Hindlimb muscle (tissue), 1 donor: ENCODE data around the gene HDHD2. TPM values are rescaled to one million over a fixed set of nuclear protein-coding genes. Genes with fewer than 3 reads are reported as not detected.
A peak's percentile ranks its signal among the peaks of the same experiment; 100 is the strongest.

Experiments
- DNase-seq: peaks from one replicate; pipeline ENCODE4 v3.0.0-alpha.2; 2013
- polyA plus RNA-seq: library from polyadenylated mRNA; unstranded; fragments of 120-200 nt; gene quantifications from one replicate; pipeline ENCODE4 v1.2.1, GENCODE V29; 2013; ENCODE audit not compliant: insufficient read length

Gene HDHD2
- polyA plus RNA-seq, 1 donor: 18.9 TPM

DNA sequence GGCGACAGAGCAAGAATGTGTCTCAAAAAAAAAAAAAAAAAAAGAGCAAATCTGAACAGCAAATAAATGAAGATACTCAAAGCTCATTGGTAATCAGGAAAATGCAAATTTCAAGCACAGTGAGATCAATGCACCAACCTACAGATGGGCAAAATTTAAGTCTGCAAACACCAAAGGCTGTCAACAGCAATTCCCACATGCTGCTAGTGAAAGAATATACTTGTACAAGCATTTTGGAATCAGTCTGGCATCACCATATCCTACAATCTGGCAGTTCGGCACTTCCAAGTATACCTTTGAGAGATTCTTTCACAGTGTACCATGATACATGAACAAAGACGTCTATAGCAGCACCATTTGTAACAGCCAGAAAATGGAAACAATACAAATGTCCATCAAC is 4.1 kb downstream of the HDHD2 start:
- no peak for DNase-seq

- DNase-seq: no peak
These were observed 6.3 kb downstream of the HDHD2 start for GRCh38 chr18:47143899-47144485.

DNA sequence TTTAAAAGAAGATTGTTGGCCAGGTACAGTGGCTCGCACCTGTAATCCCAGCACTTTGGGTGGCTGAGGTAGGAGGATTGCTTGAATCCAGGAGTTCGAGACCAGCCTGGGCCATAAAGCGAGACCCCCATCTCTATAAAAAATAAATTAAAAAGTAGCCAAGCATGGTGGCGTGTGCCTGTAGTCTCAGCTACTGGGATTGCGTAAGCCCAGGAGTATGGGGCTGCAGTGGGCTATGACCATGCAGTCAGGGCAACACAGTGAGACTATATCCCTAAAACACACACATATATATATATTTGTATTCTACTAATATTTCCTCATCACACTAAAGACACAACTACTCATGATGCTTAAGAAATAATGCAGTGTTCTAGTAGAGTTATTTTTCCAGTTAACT is 7.1 kb downstream of the HDHD2 start:
- DNase-seq: no peak

DNA sequence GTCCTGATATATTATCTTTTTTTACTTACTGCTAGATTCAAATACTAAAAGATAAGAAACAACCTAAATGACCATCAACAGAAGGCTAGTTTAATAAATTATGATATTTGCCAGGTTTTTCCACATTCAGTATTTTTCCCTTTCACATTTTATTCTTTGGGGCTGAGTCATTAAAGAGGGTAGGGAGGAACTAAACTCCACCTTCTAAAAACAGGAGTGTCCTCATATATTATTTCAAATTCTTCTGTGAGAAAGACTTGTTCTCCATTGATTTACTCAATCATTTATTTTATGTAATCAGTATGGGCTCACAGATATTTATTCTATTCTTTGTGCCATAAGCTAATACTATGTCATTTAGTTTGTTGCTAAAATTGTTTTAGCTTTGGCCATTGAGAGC is 9.0 kb downstream of the HDHD2 start:
- DNase-seq: no peak

DNA sequence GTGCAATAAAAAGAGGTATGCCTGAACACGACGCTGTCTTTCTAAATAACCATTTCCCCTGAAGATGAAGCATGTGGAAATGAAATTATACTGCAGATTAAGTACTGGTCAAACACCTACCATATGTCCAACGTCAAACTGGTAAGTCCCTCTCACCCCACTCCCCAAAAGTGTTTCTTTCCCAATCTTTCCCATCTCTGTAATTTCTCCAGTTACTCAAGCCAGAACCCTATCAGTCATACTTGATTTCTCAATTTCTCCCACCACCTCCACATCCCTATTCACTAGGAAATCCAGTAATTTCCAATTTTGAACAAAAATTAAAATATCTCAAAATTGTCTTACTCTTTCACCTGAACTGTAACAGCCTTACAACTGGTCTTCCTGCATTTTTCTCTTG is 29.2 kb downstream of the HDHD2 start:
- DNase-seq: no peak

DNA sequence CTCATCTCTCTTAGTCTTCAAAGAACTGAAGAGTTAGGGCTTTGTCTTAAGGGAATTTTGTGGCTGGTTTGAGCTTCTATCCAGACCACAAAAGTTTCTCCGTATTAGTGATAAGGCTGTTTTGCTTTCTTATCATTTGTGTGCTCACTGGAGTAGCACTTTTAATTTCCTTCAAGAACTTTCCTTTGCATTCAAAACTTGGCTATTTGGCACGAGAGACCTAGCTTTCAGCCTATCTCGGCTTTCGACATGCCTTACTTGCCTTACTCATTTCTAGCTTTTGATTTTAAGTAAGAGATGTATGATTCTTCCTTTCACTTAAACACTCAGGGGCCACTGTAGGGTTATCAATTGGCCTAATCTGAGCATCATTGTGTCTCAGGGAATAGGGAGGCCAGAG is 29.9 kb downstream of the HDHD2 start:
- DNase-seq: no peak

- DNase-seq: no peak
These were observed 31.3 kb downstream of the HDHD2 start for GRCh38 chr18:47118981-47119380.

- no peak for DNase-seq
These were observed 35.1 kb downstream of the HDHD2 start for GRCh38 chr18:47115205-47115604.

DNA sequence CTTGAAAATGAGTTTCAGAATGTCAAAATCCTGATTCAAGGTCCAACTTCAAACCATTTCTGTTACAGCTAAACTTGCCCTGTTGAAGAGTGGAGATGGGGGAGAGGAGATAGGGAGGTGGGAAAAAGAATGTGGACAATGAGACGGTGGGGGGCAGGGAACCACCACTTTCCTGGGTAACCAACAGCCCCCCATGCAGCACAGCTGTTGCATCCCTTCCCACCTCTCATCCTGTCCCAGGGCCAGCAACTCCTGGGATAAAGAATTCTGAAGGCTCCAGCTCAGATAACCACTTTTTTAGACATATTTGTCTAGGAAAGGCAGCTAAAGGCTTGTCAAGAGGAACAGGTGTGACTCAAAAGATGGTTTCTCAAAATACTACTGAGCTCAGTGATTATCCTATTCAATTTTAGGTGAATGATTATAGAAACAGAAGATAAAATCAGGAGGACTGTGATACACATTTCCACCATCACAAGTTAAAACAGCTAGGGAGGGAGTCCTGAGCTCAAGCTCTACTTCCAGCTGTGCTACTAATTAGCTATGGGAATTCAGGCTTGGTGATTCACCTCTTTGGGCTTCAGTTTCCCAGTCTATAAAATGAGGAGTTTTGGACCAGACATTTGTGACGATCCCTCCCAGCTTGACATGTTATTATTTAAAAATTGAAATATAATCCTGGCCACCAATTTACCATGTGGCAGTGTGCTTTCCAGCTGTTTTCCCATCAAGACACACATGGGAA is 36.3 kb downstream of the HDHD2 start:
- no peak for DNase-seq

DNA sequence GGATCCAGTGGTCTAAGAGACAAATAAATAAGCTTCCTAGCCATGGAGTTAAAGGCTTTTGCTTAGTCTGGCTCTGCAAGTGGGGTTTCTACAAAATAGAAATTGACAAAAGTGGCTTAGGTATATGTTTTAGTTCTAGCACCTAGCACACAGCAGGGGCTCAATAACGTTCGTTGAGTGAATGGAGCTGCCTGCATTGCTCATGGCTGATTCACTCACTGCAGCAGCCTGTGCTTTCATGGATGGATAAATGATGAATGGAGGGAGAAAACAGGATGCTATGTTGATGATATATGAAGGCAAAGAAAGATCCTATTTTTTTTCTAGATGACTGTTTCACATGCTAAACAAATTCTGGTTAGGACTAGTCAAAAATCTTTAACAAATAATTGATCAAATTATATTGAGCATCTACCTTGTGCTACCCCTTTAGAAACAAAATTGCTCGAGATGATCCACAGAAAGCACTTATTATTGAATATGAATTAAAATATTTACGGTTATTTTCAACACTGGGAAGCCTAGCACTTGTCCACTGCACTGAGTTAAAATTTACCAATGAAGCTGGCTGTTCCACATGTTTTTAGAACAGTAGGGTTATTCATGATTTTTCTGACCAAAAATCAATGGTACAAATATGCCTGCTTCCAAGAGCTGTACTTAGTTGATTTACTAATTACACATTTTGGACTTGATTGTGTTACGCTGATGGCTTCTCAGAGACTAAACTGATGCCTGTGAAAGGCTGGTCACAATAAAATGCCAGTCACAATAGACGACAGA is 39.6 kb downstream of the HDHD2 start:
- DNase-seq: no peak

DNA sequence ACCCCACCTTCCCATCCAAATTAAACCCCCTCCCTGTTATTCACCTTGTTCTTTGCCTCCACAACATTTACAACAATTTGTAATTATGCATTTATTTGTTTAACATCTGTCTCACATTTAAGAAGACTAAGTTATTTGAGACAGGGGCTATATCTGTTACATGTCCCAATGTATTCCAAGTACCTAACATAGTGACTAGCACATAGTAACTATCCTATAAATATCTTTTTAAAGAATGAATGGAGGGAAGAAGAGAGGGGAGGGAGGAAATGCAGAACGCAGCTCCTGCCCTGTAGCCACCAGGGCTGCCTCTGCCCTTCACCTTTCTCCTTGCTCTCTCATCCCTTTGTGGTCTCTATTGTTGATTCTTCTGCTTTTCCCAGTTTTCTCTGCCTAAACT is 40.6 kb downstream of the HDHD2 start:
- DNase-seq: no peak

GRCh38 chr18:47108998-47109405 is 41.3 kb downstream of the HDHD2 start:
- DNase-seq: no peak

GRCh38 chr18:47108373-47108772 is 41.9 kb downstream of the HDHD2 start:
- DNase-seq: no peak

- DNase-seq: peak; percentile 38
These were observed 50.0 kb downstream of the HDHD2 start for GRCh38 chr18:47100212-47100831.

- DNase-seq: no peak
These were observed 54.5 kb downstream of the HDHD2 start for GRCh38 chr18:47095810-47096209.

DNA sequence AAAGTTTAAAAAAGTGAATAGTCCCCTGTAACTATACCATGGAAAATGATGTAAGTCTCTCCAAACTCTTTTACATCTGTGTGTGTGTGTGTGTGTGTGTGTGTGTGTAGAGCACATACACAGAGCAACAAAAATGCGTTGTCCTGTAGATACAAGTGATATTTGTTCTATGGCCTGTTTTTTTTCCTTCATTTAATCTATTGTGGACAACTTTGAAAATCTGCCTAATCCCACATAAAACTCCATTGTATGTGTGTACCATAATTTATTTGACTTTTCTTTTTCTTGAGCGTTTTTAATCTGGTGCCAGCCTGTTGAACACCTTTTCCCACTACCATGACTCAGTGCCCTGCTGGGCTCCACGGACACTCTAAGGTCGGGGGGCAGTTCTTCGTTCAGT is 62.6 kb downstream of the HDHD2 start:
- no peak for DNase-seq

DNA sequence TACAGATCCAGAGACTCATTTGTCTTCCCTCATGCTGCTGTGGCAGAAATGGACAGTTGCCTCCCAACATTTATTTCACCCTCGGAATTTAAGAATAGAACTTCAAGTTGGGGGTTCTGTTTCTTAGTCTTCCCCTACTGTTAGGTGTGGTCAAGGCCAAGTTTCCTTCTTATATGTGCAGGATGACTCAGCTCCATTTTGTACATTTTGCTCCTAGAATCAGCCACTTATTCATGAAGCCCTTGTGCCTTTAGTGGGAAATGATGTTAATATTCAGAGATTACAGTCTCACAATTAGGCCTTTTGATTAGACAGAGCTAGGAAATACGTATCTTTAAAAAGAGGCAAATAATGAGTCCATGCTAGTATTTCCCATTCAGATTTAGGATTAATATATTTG is 68.7 kb downstream of the HDHD2 start:
- no peak for DNase-seq

DNA sequence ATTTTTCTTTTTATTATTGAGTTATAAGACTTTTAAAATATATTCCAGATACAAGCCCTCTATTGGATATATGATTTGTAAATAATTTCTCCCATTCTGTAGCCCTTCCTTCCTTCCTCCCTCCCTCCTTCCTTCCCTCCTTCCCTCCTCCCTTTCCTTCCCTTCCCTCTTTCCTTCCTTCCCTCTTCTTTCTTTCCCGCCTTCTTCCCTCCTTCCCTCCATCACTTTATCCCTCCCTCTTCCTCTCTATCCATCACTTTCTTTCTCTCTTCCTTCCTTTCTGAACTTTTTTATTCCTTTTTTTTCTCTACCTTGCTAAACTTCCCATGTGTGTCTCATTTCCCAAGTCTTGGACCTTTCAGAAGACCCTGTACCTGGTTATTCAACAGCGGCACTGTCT is 69.4 kb downstream of the HDHD2 start:
- no peak for DNase-seq

DNA sequence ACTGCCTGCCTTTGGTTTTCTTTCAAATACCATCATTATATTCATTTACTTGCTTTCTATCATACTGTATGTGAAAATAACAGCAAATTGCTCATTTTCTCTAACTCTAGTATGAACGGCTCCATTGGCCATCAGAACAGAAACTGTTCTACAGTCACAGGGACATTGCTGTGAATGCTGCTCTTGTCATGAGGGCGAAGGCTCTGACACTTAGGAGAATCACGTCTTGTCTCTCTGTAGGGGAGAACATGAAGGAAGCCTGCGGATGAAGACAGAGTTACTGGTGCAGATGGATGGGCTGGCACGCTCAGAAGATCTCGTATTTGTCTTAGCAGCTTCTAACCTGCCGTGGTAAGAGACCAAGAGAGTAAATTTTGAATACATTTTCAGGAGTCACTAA is 73.2 kb downstream of the HDHD2 start:
- DNase-seq: no peak

DNA sequence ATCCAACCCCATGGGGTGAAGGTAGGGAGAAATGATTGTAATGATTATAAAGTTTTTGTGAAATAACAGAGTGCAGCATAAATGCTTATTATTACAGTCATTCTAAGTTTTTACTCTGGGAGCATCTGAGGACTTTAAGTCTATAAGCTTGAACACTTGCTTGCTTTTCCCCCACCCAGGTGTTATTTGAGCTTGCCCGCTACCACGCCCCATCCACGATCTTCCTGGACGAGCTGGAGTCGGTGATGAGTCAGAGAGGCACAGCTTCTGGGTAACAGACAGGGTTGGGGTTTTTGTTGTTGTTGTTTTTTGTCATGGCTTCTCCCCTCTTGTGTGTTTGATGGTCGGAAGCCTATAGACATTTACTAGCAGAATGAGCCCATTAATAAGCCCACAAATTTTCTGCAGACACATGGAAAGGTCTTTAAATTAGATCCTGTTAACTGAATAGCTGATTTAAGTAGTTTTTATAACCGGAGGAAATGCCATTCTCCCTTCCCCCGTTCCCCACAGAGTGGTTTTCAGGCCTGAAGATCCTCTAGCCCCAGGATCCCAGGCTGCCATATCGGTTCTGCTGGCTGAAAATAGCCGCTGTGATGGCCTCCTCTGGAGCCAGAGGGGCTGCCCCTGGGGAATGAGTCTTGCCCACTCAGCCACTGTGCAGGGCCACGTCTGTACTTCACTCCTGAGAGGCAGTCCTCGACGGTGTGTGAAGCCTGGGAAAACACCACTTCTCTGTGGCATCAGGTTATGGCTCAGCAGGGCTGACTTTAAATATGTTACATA is 75.0 kb downstream of the HDHD2 start:
- no peak for DNase-seq

DNA sequence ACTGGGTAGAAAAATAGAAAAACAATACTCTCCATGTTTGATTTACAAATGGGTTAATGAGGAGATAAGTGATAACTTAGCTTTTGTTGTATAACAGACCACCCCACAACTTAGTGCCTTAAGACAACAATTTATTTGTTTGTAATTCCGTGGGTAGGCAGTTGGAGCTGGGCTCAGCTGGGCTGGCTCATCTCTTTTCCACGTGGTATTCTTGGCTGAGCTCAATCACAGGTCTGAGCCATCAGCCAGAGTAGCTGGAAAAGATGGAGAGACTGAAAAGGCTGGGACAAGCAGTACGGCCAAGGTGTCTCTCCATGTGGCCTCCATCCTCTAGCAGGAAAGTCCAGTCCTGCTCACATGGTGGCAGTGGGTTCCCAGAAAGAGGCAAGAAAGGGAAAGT is 82.7 kb downstream of the HDHD2 start:
- no peak for DNase-seq

DNA sequence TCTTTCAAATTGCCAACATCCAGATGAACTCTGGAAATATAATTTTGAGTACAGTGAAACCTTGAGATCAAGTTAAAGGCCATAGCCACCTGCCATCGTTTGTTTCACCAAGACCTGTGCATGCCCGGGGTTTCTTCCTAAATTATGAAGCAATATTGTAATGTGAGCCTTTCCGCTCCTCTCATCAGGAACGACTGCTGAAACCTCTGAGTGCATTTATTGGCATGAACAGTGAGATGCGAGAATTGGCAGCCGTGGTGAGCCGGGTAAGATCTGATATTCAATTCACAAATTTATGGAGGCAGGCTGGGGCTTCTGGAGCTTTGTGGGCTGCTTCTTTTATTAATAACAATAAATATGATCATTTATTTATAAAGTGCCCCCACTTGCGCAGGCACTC is 87.2 kb downstream of the HDHD2 start:
- no peak for DNase-seq

- DNase-seq: no peak
These were observed 87.8 kb downstream of the HDHD2 start for GRCh38 chr18:47062471-47062870.
